Lung (tissue), 12 donors: ENCODE results near the gene SLC25A13. TPM values are rescaled to one million over a fixed set of nuclear protein-coding genes. Genes with fewer than 3 reads are reported as not detected.

ENCODE experiments used
- ATAC-seq: fragments of 200-7000 bp; cut with Tn5 transposase; one replicate; pipeline ENCODE4 v1.9.1; 2020; ENCODE audit warnings: moderate number of reproducible peaks; ENCODE audit not compliant: insufficient read depth, low FRiP score
- DNase-seq, 3 donors: peaks; one replicate each; pipeline ENCODE4 v3.0.0-alpha.2; 2013 to 2017
- H3K27ac ChIP-seq, 2 donors: one replicate each; pipeline ENCODE4 v1.5.1; 2013; ENCODE audit warnings: mild to moderate bottlenecking in 2 of 2, moderate library complexity in 2 of 2, control low read depth in 1 of 2, inconsistent platforms in 1 of 2, low read depth in 1 of 2, low read length in 1 of 2
- H3K27me3 ChIP-seq, 3 donors: one replicate each; pipeline ENCODE4 v1.5.1; 2013; ENCODE audit warnings: low read length in 2 of 3; ENCODE audit not compliant: control insufficient read depth in 3 of 3, insufficient read depth in 3 of 3
- H3K36me3 ChIP-seq, 4 donors: one replicate each; pipeline ENCODE4 v1.5.1; 2013; ENCODE audit warnings: low read length in 4 of 4, mild to moderate bottlenecking in 1 of 4, moderate library complexity in 1 of 4; ENCODE audit not compliant: control insufficient read depth in 4 of 4, insufficient read depth in 4 of 4
- H3K4me1 ChIP-seq, 5 donors: one replicate each; pipeline ENCODE4 v1.5.1; 2013; ENCODE audit warnings: low read length in 5 of 5, mild to moderate bottlenecking in 2 of 5, moderate library complexity in 1 of 5; ENCODE audit not compliant: control insufficient read depth in 5 of 5, insufficient read depth in 5 of 5
- H3K4me3 ChIP-seq: one replicate; pipeline ENCODE4 v1.5.1; 2013; ENCODE audit warnings: mild to moderate bottlenecking, control low read depth, moderate library complexity
- H3K9ac ChIP-seq, 2 donors: one replicate each; pipeline ENCODE4 v1.5.1; 2013; ENCODE audit warnings: low read length in 2 of 2, control low read depth in 1 of 2; ENCODE audit not compliant: insufficient read depth in 1 of 2
- H3K9me3 ChIP-seq, 4 donors: one replicate each; pipeline ENCODE4 v1.5.1; 2013; ENCODE audit warnings: low read length in 3 of 4, mild to moderate bottlenecking in 1 of 4, moderate library complexity in 1 of 4; ENCODE audit not compliant: control insufficient read depth in 4 of 4, insufficient read depth in 3 of 4
- WGBS, 2 donors: extraction: QIAGEN DNeasy Blood & Tissue Kit; methylation state at CpG; one replicate each; pipeline ENCODE4 v1.1.7; 2013; 5-methylcytosine and 5-hydroxymethylcytosine counted together
- polyA plus RNA-seq, 2 donors: library from polyadenylated mRNA; stranded (reverse); fragments of 200-250 nt; gene quantifications; one replicate each; pipeline ENCODE4 v1.2.1, GENCODE V29; 2013
- total RNA-seq, 2 donors: library from RNA; depleted of rRNA in 1 of 2; stranded (reverse); fragments of >200 nt in 1 of 2; gene quantifications; one replicate each; pipeline ENCODE4 v1.2.1, GENCODE V29; 2014 to 2021
- TF ChIP-seq, protein P1 (sequence below): IDR thresholded peaks from 2 replicates; pipeline ENCODE4 v1.5.1; 2012; ENCODE audit warnings: mild to moderate bottlenecking; ENCODE audit errors: control extremely low read depth, extremely low read depth
- donor health status: control.
- donor health status: control.
- donor health status: Bipolar disorder and iron deficiency.
- donor health status: healthy.
- donor health status: DM: yes; HTN: yes; CAD: no.

Gene SLC25A13
- total and polyA plus RNA-seq, 4 donors, result 7.8 to 40.8 (median 19.6) TPM

DNA sequence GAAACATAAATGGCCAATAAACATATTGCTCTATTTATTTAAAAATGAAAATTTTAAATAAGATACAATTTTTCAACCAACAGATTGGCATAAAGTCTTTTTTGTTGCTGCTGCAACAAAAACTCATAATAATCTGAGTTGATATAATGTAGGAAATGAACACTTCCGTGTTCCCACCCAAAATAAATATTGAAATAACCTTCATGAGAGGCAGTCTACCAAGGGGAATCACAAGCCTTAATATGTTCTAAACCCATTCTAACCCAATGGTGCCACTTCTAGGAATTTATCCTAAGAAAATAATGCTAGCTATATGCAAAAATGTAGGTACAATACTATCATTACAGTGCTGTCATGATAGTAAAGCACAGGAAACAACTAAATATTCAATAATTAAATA is 39.1 kb downstream of the SLC25A13 start:
- no peak for DNase-seq
- no peak overlapping the region for H3K9ac ChIP-seq
- no peaks in the 10 kb centered on the region for H3K36me3 ChIP-seq
- no peak for ATAC-seq
- no peaks in the 10 kb centered on the region for H3K27me3 ChIP-seq
- H3K4me1 ChIP-seq, result peaks cover 0 to 9% (median 0%) of the 10 kb centered on the region in 5 donors
- no peak overlapping the region for H3K27ac ChIP-seq
- TF ChIP-seq, protein P1, sequence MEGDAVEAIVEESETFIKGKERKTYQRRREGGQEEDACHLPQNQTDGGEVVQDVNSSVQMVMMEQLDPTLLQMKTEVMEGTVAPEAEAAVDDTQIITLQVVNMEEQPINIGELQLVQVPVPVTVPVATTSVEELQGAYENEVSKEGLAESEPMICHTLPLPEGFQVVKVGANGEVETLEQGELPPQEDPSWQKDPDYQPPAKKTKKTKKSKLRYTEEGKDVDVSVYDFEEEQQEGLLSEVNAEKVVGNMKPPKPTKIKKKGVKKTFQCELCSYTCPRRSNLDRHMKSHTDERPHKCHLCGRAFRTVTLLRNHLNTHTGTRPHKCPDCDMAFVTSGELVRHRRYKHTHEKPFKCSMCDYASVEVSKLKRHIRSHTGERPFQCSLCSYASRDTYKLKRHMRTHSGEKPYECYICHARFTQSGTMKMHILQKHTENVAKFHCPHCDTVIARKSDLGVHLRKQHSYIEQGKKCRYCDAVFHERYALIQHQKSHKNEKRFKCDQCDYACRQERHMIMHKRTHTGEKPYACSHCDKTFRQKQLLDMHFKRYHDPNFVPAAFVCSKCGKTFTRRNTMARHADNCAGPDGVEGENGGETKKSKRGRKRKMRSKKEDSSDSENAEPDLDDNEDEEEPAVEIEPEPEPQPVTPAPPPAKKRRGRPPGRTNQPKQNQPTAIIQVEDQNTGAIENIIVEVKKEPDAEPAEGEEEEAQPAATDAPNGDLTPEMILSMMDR, result no peak
- 44 to 78% methylated on average over 1 of the region's 1 CpG for WGBS, 2 donors
- no peak overlapping the region for H3K4me3 ChIP-seq
- no peaks in the 10 kb centered on the region for H3K9me3 ChIP-seq

DNA sequence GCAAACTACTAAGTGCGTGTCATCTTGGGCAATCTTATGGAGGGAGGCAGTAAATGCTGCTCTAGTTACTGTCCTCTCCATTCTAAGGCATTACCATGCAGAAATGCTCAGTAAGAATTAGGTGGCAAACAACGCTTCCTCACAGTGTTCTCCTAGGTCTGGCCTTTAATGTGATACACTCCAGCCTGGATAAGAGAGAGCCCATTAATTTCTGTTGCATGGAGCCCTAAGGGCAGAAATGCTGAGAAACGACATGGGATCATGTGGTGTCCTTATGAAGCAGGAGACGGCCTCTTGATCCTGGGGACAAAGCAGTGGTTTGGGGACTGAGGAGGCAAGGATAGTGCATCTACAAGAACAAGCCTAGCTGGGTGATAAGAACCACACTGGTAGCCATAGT is 44.0 kb downstream of the SLC25A13 start:
- Histone ChIP-seq H3K4me3 (no peak overlapping the region), H3K9me3 (no peaks in the 10 kb centered on the region), H3K36me3 (peaks cover 0 to 5% (median 2%) of the 10 kb centered on the region in 4 donors), H3K27ac (no peak overlapping the region), H3K27me3 (no peaks in the 10 kb centered on the region), H3K9ac (no peak overlapping the region), H3K4me1 (no peaks in the 10 kb centered on the region)
- WGBS, 2 donors, result 93 to 95% methylated on average over 4 of the region's 4 CpGs
- ATAC-seq (no peak), DNase-seq (no peak)
- TF ChIP-seq, protein P1, result no peak

DNA sequence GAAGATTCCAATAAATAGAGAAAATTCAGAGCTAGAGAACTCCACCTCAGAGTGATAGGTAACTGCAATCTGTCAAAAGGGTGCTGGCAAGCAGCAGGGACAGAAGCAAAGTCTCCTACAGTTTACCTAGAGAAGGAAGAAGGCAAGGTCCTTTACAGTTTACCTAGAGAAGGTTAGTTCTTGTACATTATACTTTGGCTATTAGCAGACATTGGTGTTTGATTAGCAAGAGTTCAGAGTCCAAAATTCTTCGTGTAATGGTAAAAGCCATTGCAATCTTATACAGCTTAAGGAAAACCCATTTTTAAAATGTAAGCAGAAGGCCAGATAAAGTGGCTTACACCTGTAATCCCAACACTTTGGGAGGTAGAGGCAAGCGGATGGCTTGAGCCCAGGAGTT is 45.9 kb downstream of the SLC25A13 start:
- TF ChIP-seq, protein P1, result no peak
- WGBS, 2 donors, result 94 to 98% methylated on average over 2 of the region's 2 CpGs
- Histone ChIP-seq H3K9me3 (no peaks in the 10 kb centered on the region), H3K36me3 (peaks cover 0 to 6% (median 3%) of the 10 kb centered on the region in 4 donors), H3K9ac (no peak overlapping the region), H3K4me3 (no peak overlapping the region), H3K27me3 (no peaks in the 10 kb centered on the region), H3K4me1 (no peaks in the 10 kb centered on the region), H3K27ac (no peak overlapping the region)
- DNase-seq, result no peak
- no peak for ATAC-seq

DNA sequence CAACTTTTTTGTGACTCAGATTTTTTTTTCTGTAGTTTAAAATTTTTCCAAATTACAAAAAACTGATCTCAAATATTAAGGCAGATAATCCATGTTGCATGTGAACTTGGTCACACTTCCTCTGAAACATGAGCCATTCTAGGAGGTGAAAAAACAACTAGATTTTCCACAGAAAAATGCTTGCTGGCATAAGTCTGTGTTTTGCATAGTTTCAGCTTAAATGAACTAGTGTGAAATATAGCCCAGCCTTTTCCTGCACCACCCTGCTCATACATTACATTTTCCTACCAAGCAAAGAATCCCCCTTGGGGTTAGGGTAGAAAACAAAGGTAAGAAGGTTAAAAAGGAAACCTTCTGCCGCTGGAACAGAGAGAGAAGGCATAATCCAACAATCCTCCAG is 48.2 kb downstream of the SLC25A13 start:
- no peak for ATAC-seq
- H3K4me1 ChIP-seq, result no peaks in the 10 kb centered on the region
- no peaks in the 10 kb centered on the region for H3K27me3 ChIP-seq
- H3K27ac ChIP-seq, result no peak overlapping the region
- 94 to 96% methylated on average over 1 of the region's 1 CpG for WGBS, 2 donors
- TF ChIP-seq, protein P1, result no peak
- DNase-seq, result peak in 1 of 3 donors; percentile 14
- no peaks in the 10 kb centered on the region for H3K9me3 ChIP-seq
- peaks cover 3 to 6% (median 4%) of the 10 kb centered on the region in 4 donors for H3K36me3 ChIP-seq
- H3K9ac ChIP-seq, result no peak overlapping the region
- no peak overlapping the region for H3K4me3 ChIP-seq
